GM18909 (cell line): ENCODE measurements around the gene SLC2A11.
"Not testable (repeated sequence)": the region's sequence is repeated elsewhere in the genome, so short reads cannot be mapped to it uniquely, and the experiment has no call there.

Experiments
- ATAC-seq: cut with Tn5 transposase; IDR thresholded peaks from one replicate; pipeline ENCODE4 v1.9.1; 2021; ENCODE audit warnings: mild to moderate bottlenecking; ENCODE audit not compliant: unreplicated experiment, poor library complexity

SLC2A11 gene

DNA sequence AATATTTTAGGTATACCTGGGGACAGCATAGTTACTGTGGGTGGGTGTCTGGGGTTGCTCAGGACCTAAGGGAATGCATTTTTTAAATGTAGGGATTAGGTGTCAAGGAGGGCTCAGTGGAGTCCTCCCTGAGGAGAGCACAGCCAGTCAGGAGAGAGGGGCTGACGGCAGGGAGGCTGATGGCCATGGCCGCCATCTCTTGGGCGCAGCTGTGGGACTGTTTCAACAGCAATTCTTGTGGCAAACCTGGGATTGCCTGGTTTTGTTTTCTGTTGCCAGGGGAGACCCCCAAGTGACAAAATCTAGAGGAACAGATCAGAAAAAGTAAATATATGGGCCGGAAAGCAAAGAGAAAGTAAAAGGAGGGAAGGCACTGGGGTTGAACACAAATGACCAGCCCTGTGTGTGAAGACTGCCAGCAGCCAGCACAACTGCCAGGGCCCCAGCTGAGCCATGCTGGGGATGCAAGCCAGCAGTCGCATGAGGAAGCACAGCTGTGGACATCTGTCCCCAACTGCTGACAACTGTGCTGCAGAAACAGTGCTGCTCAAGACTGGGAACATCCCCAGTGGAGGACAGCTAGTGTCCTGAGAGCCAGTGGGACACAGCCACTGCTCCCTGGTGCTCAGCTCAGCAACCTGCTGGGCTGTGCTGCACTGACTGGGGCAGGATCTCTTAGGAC is 47.0 kb downstream of the SLC2A11 start:
- no peak for ATAC-seq

DNA sequence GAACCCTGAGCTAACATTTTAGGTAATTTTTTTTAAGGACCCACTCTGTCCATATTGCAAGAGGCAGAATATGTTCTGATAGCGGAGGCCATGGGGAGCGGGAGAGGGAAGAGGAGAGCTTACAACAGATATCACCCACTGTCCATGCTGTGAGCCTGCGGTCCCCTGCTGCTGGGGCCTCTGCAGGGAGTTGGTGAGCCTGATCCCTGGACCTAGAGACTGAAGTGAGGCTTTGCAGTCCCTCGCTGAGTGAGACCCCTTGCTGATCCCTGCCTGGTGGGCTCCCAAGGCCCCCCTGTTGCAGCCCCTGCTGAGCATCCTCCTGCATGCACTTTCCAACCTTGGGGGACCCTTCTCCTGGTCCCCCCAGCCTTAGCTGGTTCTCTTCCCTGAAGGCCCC is 49.0 kb downstream of the SLC2A11 start:
- ATAC-seq: no peak

DNA sequence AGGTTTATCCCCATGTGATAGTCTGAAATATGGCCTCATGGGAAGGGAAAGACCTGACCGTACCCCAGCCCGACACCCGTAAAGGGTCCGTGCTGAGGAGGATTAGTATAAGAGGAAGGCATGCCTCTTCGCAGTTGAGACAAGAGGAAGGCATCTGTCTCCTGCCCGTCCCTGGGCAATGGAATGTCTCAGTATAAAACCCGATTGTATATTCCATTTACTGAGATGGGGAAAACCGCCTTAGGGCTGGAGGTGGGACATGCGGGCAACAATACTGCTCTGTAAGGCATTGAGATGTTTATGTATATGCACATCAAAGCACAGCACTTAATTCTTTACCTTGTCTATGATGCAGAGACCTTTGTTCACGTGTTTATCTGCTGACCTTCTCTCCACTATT is 49.7 kb downstream of the SLC2A11 start:
- not testable (repeated sequence) for ATAC-seq

DNA sequence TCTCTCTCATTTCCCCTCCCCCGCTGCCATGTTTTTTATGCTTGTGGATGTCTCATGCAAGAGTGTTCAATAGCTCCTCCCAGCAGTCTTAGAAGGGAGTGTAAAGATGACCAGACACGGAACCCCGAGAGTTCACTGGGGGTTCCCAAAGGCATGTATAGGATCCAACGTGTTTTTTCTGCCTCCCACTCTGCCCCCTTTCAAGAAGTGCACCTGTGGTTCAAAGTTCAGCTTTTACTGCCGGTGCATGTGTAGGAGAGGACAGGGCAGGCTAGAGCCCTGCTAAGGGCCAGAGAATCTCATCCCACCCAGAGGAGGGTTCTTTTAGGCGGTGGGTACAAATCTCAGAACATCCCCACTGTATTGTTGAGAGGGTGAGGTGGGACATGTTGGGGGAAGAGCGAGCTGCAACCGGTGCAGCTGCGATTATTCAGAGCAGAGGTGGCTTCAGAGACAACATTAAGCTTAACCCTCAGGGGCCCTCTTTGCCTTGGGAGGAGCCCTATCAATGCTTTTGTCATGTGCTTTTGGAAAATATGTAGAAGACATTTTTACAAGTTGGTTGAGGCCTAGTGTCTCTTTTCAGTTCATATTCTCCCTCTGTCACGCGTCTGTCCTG is 51.0 kb downstream of the SLC2A11 start:
- ATAC-seq: no peak

DNA sequence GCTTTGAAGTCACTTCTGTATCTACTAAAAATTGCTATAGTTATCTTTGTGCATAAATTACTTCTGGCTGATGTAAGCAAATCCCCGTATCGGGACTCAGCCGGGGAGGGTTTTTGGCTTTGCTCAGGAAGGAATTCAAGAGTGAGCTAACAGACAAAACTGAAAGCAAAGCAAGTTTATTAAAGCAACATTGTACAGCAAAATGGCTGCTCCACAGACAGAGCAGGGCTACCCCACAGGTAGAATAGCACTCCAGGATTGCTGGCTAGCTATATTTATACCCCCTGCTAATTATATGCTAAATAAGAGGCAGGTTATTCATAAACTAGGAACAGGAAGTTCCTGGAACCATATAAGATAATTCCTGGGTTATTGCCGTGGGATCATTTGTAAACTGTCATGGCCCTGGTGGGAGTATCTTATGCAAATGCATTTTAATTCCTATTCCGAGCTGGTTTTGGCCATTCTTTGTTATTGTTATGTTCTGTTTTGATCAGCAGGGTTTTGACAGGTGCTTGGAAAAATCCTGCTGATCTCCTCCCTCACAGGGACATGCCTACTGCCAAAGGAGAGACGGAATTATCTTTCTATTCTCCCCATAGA is 51.7 kb downstream of the SLC2A11 start:
- no peak for ATAC-seq

DNA sequence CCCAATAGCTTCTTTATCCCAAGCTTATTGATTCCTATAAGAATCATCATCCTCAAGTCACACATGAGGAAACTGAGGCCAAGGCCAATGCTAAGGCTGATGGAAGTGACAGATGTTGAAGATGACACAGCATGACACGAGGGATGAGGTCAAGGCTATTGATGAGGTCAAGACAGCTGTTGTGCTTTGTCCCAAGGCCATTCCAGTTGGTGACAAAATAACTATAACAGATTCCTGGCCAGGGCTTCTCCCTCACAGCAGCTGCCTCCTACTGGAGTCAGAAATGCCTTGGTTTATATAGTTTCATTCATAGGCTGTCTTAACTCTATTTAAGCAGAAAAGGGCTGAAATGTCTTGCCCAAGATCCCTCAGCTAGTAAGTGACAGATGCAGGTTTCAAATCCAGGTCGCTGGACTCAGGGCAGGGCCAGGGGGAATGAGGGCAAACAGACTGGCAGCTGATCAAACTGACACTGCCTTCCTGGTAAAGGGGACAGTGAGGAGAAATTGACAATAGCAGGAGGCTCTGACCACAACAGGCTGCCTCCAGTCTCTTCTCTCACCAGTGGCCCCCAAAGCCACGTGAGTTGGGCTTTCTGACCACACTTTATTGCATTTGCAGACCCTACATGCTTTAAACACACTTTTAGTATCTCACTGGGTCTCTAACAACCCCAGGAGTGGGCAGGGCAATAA is 53.0 kb downstream of the SLC2A11 start:
- no peak for ATAC-seq

DNA sequence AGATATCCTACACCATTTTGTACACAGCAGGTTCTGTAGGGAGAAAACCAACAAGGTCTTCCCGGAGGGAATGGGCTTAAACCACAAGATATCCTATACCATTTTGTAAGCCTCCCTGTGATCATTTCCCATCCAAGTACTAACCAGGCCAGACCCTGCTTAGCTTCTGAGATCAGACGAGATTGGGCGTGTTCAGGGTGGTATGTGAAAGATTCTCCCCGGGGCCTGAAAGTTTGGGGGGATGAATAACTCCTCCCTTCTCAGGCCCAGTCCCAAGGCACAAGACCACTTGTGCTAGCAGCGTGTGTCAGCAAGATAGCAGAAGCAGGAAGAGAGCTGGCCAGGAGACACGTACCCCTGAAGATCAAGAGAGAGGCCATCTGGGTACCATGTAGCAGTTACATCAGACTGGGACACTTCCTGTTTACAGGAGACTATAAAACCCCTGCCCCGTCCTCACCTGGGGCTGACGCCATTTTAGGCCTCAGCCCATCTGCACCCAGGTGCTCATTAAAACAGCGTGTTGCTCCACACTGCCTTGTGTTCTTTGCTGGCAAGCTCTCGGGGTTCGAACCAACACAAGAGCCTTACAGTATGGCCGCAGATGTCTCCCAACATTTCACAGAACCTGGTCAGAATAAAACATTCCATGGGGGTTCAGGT is 53.8 kb downstream of the SLC2A11 start:
- ATAC-seq: no peak

DNA sequence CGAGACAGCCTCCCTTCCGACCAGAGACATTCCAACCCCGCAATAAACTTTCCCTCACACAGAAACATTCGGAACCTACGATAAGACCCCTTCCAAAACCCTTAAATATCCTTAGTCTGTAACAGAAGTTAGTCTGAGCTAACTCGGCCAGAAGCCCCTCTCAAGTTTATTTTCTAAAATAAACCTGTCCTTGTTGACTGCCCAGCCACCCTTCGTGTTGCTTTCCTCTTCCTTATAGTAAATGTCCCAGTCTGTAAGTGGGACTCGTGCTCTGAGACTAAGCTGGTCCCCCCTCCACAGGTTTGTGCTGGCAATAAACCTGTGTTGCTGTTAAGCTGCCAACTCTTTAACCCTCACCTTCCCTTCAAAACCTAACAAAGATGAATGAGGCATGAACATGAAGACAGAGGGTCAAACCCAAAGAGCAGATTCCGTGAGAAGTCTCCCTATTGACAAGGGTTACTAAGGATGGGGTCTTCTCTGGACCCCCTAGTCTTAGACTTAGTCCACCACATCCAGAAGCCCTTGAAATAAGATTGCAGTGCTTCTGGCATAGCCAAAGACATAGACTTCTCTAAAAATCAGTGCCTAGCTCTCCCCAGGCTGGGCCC is 54.7 kb downstream of the SLC2A11 start:
- ATAC-seq: no peak

DNA sequence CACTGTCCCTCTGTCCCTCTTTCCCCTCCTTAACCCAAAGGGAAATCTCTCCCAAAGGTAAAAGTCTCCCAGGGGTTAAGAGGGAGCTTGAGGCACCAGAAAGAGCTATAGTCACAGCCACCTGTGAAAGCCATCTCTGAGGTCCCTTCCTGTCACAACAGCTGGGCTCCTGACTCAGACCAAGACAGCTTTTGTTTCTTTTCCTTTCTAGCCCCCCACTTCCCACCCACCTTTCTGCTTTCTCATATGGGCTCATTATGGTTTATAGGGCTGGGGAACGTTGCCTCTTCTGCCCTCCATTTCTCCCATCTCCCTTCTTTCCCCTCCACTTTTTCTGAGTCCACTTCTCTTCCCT is 55.6 kb downstream of the SLC2A11 start:
- ATAC-seq: peak; percentile 12

DNA sequence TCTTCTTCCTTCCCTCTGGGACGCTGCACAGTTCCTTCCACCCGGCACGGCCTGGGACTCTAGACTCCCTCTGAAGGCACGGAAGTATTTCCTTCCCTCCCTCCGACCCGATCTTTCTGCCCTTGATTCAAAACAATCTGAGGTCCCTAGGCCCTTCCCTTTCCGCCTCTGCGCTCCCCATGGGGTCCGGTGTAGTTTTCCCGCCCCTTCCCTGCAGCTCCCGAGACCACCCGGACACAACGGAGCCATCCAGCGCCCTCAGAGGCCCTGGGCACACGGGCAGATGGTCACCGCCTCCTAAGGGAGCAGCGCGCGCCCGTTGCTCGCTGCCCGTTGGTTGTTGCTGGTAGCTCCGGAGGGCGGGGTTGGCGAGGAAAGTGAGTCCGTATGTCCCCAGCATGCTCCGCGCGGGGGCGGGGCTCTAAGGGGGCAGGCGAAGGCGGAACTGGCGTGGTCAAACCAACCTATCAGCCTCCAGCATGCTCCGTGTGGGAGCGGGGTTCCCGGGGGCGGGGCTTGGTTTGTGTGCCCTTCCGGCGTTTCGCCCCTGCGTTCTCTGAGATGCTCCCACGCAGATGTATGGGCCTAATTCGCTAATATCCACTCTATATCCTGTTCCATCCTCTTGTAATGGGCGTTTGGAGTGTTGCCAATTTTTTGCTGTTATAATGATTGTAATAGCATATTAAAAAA is 56.1 kb downstream of the SLC2A11 start:
- peak; percentile 95 for ATAC-seq

DNA sequence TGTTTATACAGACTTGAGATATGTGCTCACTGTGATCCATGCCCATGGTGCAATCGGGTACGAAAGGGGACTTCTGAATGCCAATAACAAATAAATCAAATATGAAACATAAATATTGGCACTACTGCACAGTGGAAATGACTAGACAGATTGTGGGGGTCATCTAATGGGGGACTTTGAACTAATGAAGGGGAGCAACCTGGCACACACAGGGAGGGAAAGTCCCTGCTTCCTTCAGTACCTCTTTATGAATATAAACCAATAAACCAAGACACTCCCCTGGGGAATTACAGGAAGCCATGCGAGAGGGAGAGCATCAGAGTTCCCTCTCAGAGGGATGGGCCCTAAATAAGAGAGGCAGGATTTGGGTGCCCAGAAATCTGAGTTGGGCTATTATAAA is 57.6 kb downstream of the SLC2A11 start:
- ATAC-seq: no peak

DNA sequence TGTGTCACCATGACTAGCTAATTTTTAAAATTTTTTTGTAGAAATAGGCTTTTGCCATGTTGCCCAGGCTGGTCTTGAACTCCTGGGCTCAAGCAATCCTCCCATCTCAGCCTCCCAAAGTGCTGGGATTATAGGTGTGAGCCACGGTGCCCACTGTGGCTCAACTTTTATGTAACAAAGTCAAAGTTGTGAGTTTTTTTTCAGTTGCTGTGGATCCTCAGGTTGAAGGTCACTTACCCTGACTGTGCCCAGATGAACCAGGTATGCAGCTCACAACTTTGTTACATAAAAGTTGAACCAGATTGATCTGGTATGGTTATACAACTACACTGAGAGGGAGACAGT is 62.6 kb downstream of the SLC2A11 start:
- ATAC-seq: not testable (repeated sequence)

DNA sequence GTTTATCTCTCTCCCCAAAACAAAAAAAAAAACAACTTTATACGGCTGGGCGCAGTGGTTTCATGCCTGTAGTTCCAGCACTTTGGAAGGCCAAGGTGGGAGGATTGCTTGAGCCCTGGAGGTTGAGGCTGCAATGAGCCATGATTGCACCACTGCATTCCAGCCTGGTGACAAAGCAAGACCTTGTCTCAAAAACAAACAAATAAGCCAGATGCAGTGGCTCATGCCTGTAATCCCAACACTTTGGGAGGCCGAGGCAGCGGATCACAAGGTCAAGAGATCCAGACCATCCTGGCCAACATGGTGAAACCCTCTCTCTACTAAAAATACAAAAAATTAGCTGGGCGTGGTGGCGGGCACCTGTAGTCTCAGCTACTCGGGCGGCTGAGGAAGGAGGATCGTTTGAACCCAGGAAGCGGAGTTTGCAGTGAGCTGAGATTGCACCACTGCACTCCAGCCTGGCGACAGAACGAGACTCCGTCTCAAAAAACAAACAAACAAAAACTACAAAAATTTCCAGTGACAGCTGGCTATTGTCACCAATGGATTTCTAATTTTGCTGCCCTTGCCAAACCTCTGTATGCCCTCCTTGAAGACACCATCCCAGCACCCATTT is 64.0 kb downstream of the SLC2A11 start:
- not testable (repeated sequence) for ATAC-seq

DNA sequence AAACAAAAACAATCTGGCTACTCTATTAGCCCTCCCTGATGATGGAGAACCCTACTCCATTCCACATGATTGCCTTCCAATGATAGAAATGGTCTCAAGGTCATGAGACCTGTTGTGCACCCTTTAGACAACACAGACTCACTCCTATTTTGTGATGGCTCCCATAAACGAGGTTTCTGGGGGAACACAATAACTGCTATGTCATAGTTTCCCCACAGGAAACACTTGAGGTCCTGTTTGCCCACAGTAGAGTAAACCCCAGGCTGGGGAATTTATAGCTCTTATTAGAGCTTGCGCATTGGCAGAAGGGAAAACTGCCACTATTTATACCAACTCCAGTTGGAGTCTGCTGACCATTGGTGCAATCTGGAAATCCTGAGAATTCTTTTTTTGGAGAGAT is 65.2 kb downstream of the SLC2A11 start:
- no peak for ATAC-seq

DNA sequence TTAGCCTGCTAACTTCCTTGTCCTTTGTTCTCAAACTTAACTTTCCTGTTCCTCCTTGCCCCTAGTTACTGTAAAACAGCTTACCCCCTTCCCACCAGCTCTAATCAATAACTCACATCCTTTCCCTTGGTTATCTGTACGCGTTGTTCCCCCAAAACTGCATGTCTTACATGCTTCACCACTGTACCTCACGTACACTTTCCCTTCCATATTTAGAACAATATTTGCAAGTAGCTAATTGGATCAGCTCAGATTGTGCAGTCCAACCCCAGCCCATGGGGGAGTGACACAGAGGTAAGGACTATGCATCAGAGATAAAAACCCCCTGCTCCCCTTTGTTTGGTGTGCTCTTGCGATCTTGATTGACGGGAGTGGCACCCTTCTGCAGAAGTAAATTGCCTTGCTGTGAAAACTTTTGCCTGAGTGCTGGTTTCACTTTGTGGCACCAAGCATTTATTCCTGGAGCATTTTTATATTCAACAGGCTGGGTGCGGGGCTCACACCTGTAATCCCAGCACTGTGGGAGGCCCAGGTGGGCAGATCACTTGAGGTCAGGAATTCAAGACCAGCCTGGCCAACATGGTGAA is 67.4 kb downstream of the SLC2A11 start:
- no peak for ATAC-seq

DNA sequence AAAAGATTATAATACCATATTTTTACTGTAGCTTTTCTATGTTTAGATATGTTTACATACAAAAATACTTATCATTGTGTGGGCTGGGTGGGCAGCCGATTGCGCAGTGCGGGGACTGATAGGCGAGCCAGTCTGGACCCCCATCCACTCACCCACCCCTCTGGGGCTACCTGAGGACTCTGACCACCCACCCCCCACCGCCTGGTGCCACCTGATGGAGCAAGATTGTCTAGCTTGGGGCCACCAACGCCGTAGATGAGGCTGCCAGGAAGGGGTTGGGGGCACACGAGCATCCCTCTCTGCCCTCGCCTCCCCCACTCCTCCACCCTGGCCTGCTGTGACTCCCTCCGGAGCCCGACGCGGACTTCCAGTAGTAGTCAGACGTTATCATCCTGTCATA is 68.9 kb downstream of the SLC2A11 start:
- ATAC-seq: no peak
